GM12878 (cell line): ENCODE data around the gene NFE2L1. TPM values are rescaled to one million over a fixed set of nuclear protein-coding genes. Genes with fewer than 3 reads are reported as not detected.
A peak's percentile ranks its signal among the peaks of the same experiment; 100 is the strongest.

Source experiments
- CBFB ChIP-seq: IDR thresholded peaks from 2 replicates; pipeline ENCODE4 v1.6.1; 2016; ENCODE audit warnings: antibody characterized with exemption, low read depth
- CREB1 ChIP-seq: IDR thresholded peaks from 2 replicates; pipeline ENCODE4 v1.6.1; 2012; ENCODE audit warnings: low read depth, mild to moderate bottlenecking, inconsistent platforms
- EGR1 ChIP-seq, 2 experiments: IDR thresholded peaks; 1 replicate in 1 of 2; 2 replicates in 1 of 2; pipeline ENCODE4 v1.6.1; 2011 to 2012; ENCODE audit warnings: low read depth in 2 of 2, low read length in 2 of 2, borderline replicate concordance in 1 of 2, mild to moderate bottlenecking in 1 of 2, moderate library complexity in 1 of 2
- IKZF1 ChIP-seq: fragments of 450-650 bp; conservative IDR thresholded peaks from 2 replicates; pipeline ENCODE4 v1.6.1; 2017; ENCODE audit warnings: antibody characterized with exemption, mild to moderate bottlenecking
- NFYA ChIP-seq: IDR thresholded peaks from 2 replicates; pipeline ENCODE4 v1.6.1; 2011; ENCODE audit warnings: low read depth, mild to moderate bottlenecking, low read length, improper control_type of control experiment, borderline replicate concordance
- NR2F1 ChIP-seq: fragments of 450-650 bp; conservative IDR thresholded peaks from 2 replicates; pipeline ENCODE4 v1.6.1; 2017; ENCODE audit warnings: mild to moderate bottlenecking
- POLR2A ChIP-seq: IDR thresholded peaks from 2 replicates; pipeline ENCODE4 v1.6.1; 2011; ENCODE audit warnings: low read depth, mild to moderate bottlenecking, low read length
- SMC3 ChIP-seq: IDR thresholded peaks from 2 replicates; pipeline ENCODE4 v1.6.1; 2011; ENCODE audit warnings: low read length, improper control_type of control experiment, borderline replicate concordance
- SREBF1 ChIP-seq: IDR thresholded peaks from 2 replicates; pipeline ENCODE4 v1.6.1; 2012; ENCODE audit warnings: mild to moderate bottlenecking, low read length
- TBL1XR1 ChIP-seq: IDR thresholded peaks from 2 replicates; pipeline ENCODE4 v1.6.1; 2012; ENCODE audit warnings: low read depth, low read length, improper control_type of control experiment
- ZNF384 ChIP-seq: IDR thresholded peaks from 2 replicates; pipeline ENCODE4 v1.6.1; 2012; ENCODE audit warnings: low read depth, mild to moderate bottlenecking, low read length, improper control_type of control experiment, borderline replicate concordance
- polyA plus RNA-seq, 11 experiments: library from polyadenylated mRNA; depleted of rRNA in 4 of 11; unstranded in 6 of 11; stranded (reverse) in 5 of 11; fragments of >200 nt; fragmentation: Nextera tagmentation in 4 of 11; fragmentation: Illumina TruSeq in 1 of 11; extraction: Ambion mirVana in 4 of 11; extraction: Trizol in 1 of 11; gene quantifications; 1 replicate in 1 of 11; 2 replicates in 10 of 11; pipeline versions ENCODE4 v1.2.1 to v1.2.3, GENCODE V29; 2011 to 2016; ENCODE audit warnings: inconsistent platforms in 2 of 11, missing spikeins in 2 of 11, low read depth in 1 of 11
- total RNA-seq, 4 experiments: library from RNA; depleted of rRNA in 3 of 4; stranded (reverse); fragments of >200 nt in 3 of 4; fragmentation: Illumina TruSeq in 1 of 4; extraction: Trizol in 1 of 4; gene quantifications; 2 replicates each; pipeline versions ENCODE4 v1.2.1 to v1.2.3, GENCODE V29; 2013 to 2021
- TF ChIP-seq, protein P1 (sequence below): IDR thresholded peaks from 2 replicates; pipeline ENCODE4 v1.6.1; 2012; ENCODE audit warnings: low read length, inconsistent platforms
- TF ChIP-seq, protein P2 (sequence below): fragments of 450-650 bp; IDR thresholded peaks from 2 replicates; pipeline ENCODE4 v1.6.1; 2018; ENCODE audit warnings: borderline replicate concordance, mild to moderate bottlenecking; ENCODE audit not compliant: partially characterized antibody
- TF ChIP-seq, protein P3 (sequence below): IDR thresholded peaks from 2 replicates; pipeline ENCODE4 v1.6.1; 2011; ENCODE audit warnings: mild to moderate bottlenecking, low read depth, low read length, moderate library complexity; ENCODE audit not compliant: insufficient replicate concordance
- TF ChIP-seq, protein P4 (sequence below): fragments of 450-650 bp; formaldehyde crosslinking; IDR thresholded peaks from 2 replicates; pipeline ENCODE4 v1.4.0; 2020; ENCODE audit warnings: mild to moderate bottlenecking, moderate library complexity
- TF ChIP-seq, protein P5 (sequence below): fragments of 450-650 bp; IDR thresholded peaks from 2 replicates; pipeline ENCODE4 v1.6.1; 2017; ENCODE audit warnings: low read depth, mild to moderate bottlenecking, moderate library complexity
- TF ChIP-seq, protein P6 (sequence below): fragments of 450-650 bp; IDR thresholded peaks from 2 replicates; pipeline ENCODE4 v1.6.1; 2017; ENCODE audit warnings: mild to moderate bottlenecking, low read depth, inconsistent platforms; ENCODE audit not compliant: poor library complexity, severe bottlenecking

Gene NFE2L1
- total and polyA plus RNA-seq, 10 of the 15 experiments (the other 5 are each of a cell fraction or from before 2014, with no cell fraction given) = 3.8 to 104 (median 26.4) TPM

DNA sequence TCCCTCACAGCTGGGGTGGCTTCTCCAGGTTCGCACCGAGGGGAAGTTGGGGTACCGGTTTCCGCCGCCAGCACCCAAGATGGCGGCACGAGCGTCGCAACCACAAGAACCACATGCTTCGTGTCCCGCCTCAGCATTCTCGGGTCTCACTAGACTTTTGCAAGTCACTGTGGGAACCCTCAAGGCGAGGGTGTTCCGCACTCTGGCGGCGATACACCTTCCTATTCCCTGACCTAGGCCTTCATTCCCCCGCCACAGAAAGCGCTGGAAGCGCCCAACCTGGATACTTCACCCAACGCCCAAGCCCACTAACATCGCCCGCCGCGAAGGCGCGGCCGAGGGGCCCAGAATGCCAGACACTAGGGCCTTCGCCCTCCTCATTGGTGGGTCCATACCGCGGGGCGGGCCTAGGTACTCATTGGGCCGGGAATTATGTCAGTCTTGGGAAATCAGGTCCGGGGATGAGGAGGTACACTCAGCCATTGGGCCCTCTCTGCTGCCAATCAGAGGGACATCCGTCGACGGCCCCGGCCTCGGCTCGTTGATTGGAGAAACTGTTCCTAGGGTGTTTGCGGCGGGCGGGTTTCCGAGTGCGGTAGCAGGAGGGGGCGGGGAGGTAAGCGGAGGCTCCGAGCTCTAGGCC, at the start of gene NFE2L1 (continued):
- TF ChIP-seq SMC3 (no peak), CREB1 (peak; percentile 93), NFYA (peak; percentile 77), NR2F1 (peak; percentile 58), TBL1XR1 (no peak), POLR2A (peak; percentile 96), EGR1 (IDR thresholded peaks at IDR 0.05; ENCODE audit: borderline replicate concordance in 1 of 2, low read depth in 2 of 2, low read length in 2 of 2) (no peak), CBFB (peak; percentile 98), IKZF1 (peak; percentile 87), ZNF384 (no peak), SREBF1 (no peak)
- TF ChIP-seq, protein P1, sequence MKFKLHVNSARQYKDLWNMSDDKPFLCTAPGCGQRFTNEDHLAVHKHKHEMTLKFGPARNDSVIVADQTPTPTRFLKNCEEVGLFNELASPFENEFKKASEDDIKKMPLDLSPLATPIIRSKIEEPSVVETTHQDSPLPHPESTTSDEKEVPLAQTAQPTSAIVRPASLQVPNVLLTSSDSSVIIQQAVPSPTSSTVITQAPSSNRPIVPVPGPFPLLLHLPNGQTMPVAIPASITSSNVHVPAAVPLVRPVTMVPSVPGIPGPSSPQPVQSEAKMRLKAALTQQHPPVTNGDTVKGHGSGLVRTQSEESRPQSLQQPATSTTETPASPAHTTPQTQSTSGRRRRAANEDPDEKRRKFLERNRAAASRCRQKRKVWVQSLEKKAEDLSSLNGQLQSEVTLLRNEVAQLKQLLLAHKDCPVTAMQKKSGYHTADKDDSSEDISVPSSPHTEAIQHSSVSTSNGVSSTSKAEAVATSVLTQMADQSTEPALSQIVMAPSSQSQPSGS = no peak
- TF ChIP-seq, protein P2, sequence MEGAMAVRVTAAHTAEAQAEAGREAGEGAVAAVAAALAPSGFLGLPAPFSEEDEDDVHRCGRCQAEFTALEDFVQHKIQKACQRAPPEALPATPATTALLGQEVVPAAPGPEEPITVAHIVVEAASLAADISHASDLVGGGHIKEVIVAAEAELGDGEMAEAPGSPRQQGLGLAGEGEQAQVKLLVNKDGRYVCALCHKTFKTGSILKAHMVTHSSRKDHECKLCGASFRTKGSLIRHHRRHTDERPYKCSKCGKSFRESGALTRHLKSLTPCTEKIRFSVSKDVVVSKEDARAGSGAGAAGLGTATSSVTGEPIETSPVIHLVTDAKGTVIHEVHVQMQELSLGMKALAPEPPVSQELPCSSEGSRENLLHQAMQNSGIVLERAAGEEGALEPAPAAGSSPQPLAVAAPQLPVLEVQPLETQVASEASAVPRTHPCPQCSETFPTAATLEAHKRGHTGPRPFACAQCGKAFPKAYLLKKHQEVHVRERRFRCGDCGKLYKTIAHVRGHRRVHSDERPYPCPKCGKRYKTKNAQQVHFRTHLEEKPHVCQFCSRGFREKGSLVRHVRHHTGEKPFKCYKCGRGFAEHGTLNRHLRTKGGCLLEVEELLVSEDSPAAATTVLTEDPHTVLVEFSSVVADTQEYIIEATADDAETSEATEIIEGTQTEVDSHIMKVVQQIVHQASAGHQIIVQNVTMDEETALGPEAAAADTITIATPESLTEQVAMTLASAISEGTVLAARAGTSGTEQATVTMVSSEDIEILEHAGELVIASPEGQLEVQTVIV = peak; percentile 46
- TF ChIP-seq, protein P3, sequence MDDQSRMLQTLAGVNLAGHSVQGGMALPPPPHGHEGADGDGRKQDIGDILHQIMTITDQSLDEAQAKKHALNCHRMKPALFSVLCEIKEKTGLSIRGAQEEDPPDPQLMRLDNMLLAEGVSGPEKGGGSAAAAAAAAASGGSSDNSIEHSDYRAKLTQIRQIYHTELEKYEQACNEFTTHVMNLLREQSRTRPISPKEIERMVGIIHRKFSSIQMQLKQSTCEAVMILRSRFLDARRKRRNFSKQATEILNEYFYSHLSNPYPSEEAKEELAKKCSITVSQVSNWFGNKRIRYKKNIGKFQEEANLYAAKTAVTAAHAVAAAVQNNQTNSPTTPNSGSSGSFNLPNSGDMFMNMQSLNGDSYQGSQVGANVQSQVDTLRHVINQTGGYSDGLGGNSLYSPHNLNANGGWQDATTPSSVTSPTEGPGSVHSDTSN = peak; percentile 99
- TF ChIP-seq, protein P4, sequence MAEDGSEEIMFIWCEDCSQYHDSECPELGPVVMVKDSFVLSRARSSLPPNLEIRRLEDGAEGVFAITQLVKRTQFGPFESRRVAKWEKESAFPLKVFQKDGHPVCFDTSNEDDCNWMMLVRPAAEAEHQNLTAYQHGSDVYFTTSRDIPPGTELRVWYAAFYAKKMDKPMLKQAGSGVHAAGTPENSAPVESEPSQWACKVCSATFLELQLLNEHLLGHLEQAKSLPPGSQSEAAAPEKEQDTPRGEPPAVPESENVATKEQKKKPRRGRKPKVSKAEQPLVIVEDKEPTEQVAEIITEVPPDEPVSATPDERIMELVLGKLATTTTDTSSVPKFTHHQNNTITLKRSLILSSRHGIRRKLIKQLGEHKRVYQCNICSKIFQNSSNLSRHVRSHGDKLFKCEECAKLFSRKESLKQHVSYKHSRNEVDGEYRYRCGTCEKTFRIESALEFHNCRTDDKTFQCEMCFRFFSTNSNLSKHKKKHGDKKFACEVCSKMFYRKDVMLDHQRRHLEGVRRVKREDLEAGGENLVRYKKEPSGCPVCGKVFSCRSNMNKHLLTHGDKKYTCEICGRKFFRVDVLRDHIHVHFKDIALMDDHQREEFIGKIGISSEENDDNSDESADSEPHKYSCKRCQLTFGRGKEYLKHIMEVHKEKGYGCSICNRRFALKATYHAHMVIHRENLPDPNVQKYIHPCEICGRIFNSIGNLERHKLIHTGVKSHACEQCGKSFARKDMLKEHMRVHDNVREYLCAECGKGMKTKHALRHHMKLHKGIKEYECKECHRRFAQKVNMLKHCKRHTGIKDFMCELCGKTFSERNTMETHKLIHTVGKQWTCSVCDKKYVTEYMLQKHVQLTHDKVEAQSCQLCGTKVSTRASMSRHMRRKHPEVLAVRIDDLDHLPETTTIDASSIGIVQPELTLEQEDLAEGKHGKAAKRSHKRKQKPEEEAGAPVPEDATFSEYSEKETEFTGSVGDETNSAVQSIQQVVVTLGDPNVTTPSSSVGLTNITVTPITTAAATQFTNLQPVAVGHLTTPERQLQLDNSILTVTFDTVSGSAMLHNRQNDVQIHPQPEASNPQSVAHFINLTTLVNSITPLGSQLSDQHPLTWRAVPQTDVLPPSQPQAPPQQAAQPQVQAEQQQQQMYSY (CRISPR knock-in tag) = no peak
- TF ChIP-seq, protein P5, sequence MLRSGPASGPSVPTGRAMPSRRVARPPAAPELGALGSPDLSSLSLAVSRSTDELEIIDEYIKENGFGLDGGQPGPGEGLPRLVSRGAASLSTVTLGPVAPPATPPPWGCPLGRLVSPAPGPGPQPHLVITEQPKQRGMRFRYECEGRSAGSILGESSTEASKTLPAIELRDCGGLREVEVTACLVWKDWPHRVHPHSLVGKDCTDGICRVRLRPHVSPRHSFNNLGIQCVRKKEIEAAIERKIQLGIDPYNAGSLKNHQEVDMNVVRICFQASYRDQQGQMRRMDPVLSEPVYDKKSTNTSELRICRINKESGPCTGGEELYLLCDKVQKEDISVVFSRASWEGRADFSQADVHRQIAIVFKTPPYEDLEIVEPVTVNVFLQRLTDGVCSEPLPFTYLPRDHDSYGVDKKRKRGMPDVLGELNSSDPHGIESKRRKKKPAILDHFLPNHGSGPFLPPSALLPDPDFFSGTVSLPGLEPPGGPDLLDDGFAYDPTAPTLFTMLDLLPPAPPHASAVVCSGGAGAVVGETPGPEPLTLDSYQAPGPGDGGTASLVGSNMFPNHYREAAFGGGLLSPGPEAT = peak; percentile 70
- TF ChIP-seq, protein P6, sequence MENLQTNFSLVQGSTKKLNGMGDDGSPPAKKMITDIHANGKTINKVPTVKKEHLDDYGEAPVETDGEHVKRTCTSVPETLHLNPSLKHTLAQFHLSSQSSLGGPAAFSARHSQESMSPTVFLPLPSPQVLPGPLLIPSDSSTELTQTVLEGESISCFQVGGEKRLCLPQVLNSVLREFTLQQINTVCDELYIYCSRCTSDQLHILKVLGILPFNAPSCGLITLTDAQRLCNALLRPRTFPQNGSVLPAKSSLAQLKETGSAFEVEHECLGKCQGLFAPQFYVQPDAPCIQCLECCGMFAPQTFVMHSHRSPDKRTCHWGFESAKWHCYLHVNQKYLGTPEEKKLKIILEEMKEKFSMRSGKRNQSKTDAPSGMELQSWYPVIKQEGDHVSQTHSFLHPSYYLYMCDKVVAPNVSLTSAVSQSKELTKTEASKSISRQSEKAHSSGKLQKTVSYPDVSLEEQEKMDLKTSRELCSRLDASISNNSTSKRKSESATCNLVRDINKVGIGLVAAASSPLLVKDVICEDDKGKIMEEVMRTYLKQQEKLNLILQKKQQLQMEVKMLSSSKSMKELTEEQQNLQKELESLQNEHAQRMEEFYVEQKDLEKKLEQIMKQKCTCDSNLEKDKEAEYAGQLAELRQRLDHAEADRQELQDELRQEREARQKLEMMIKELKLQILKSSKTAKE = peak; percentile 89
